SH-SY5Y (cell line): Measurements from ENCODE around the gene LTV1.

Experiments
- GATA2 ChIP-seq: IDR thresholded peaks from 2 replicates; pipeline ENCODE4 v1.6.1; 2011; ENCODE audit warnings: mild to moderate bottlenecking, low read depth, low read length
- GATA3 ChIP-seq: IDR thresholded peaks from 2 replicates; pipeline ENCODE4 v1.6.1; 2011; ENCODE audit warnings: low read depth, mild to moderate bottlenecking, low read length, moderate library complexity

DNA sequence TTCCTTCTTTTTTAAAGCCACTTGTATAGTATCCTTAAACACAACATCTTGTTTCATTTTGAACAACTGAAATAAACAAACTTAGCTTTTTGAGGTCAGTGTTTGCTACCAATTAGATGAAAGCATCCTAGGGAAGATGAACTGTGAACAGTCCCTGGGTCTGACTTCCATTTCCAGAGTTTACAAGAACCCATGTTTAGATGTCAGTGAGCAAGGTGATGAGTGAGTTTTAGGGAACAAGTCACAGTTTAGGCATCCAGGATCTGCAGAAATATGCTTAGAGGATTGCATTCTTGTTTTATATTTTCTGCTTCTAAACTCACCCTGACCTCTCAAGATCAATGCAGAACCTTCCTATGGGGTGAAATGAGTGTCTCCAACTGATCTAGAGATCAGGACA, 24.1 kb downstream of the LTV1 start:
- TF ChIP-seq GATA2: no peak
- TF ChIP-seq GATA3: no peak
